Left renal pelvis (tissue), 4 donors: Measurements from ENCODE around the gene PDCD1. TPM values are rescaled to one million over a fixed set of nuclear protein-coding genes. Genes with fewer than 3 reads are reported as not detected.
"Not testable (repeated sequence)": the region's sequence is repeated elsewhere in the genome, so short reads cannot be mapped to it uniquely, and the experiment has no call there.

Experiments
- DNase-seq, 4 donors: peaks; one replicate each; pipeline ENCODE4 v3.0.0-alpha.2; 2013; ENCODE audit warnings: low read depth in 4 of 4, low spot score in 3 of 4
- polyA plus RNA-seq, 4 donors: library from polyadenylated mRNA; unstranded; fragments of 120-200 nt; gene quantifications; one replicate each; pipeline ENCODE4 v1.2.1, GENCODE V29; 2013; ENCODE audit not compliant: insufficient read length in 4 of 4

PDCD1 gene
- polyA plus RNA-seq, 4 donors: 0.08 TPM; not detected in 2

GRCh38 chr2:241817126-241817820 lies 41.4 kb downstream of the PDCD1 start:
- DNase-seq: no peak

DNA sequence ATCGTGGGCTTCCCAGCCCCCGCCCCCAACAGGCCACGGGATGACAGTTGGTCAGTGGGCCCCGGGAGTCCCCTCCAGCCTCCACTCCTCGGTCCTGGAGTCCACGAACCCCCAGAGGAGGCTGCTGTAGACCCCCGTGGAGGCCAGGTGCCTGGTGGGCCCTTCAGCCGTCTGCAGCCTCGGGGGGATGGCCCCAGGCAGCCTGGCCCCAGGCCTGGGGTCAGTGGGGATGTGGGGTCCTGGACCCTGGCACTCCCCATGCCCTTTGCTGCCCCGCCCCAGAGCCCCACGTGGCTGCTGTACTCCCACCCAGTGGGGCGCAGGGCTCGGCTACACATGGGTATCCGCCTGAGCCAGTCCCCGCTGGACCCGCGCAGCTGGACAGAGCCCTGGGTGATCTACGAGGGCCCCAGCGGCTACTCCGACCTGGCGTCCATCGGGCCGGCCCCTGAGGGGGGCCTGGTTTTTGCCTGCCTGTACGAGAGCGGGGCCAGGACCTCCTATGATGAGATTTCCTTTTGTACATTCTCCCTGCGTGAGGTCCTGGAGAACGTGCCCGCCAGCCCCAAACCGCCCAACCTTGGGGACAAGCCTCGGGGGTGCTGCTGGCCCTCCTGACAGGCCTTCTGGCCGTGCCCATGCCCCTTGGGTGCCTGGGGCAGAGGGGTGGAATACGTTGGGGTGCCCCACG lies 42.1 kb downstream of the PDCD1 start:
- DNase-seq: no peak

DNA sequence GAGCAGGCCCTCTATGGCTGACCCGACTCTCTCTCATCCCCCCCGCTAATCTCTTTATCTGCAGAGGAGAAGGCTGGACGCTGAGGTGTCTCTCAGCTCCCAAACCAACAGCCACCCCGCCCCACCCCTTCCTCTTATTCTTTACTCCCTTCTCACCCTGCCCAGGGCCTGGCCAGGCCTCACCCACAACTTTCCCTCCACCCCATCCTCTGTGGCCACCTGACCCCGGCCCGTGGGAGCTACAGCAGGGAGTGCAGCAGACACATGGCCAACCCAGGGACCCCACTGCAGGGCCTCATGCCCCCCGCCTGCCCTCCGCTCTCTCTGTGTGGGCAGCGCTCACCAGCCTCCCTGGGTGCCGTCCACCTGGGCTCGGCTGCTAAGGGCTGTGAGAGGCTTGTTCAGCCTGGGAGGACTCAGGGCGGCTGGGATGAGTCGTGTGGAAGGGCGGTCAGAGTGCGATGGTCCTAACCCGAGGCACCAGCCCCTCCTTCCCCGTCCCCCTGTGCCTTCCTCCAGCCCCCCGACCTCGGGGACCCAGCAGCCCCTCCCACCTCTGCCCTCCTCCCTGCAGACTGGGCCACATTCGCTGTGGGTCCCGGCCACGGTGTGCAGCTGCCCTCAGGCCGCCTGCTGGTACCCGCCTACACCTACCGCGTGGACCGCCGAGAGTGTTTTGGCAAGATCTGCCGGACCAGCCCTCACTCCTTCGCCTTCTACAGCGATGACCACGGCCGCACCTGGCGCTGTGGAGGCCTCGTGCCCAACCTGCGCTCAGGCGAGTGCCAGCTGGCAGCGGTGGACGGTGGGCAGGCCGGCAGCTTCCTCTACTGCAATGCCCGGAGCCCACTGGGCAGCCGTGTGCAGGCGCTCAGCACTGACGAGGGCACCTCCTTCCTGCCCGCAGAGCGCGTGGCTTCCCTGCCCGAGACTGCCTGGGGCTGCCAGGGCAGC lies 42.9 kb downstream of the PDCD1 start:
- no peak for DNase-seq

DNA sequence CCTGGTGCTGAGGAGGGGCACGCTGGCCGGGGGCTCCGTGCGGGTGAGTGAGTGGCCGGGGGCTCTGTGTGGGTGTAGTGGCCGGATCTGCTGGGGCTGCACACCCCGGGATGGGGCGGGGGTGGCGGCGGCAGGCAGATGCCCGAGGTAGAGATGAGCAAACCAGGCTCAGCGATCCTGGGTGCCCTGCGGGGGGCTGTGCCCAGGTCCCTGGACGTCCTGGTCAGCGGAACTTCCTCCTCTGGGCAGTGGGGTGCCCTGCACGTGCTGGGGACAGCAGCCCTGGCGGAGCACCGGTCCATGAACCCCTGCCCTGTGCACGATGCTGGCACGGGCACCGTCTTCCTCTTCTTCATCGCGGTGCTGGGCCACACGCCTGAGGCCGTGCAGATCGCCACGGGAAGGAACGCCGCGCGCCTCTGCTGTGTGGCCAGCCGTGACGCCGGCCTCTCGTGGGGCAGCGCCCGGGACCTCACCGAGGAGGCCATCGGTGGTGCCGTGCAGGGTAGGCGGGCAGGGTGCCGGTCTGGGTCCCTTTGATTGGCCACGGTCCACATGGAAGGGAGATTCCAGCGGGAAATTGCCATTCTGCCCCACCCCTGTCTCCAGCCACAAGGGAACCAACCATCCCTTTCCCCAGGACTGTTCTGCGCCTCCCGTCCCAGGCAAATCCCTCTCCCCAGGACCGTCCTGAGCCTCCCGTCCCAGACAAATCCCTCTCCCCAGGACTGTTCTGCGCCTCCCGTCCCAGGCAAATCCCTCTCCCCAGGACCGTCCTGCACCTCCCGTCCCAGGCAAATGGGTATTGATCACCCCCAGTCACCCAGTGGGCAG lies 43.8 kb downstream of the PDCD1 start:
- no peak for DNase-seq

DNA sequence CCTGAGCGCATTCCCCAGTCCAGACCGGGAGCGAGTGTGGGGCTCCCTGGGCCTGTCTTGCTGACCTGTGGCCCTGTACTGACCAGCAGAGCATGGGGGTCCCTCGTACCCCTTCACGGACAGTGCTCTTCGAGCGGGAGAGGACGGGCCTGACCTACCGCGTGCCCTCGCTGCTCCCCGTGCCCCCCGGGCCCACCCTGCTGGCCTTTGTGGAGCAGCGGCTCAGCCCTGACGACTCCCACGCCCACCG lies 44.4 kb downstream of the PDCD1 start:
- no peak for DNase-seq

DNA sequence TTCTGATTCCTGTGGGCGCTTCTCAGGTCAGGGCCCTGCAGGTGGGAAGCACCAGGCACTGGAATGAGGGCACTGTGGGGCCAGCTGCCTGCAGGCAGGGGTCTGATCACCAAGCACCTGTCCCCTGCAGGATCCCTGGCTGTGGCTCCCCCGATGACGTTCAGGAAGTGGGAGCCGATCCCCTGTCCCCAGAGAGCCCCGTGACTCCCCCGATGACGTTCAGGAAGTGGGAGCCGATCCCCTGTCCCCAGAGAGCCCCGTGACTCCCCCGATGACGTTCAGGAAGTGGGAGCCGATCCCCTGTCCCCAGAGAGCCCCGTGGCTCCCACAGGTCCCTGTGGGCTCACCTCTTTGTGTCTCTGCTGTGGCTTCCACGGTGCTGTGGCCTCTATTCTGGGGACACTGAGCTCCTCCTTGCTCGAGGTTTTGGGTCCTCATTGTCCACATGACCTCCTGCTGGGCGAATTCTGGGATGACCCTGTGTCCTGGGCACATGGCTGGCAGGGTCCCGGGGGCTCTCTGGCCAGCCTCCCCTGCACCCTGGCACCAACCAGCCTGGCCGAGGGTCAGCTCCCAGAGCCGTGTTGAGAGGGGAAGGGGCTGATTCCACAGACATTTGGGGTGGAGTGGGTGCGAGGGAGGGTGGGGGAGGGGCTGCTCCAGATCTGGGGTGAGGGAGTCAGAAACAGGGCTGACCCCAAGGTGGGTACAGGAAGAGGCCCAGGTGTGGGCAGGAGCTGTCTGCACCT lies 44.9 kb downstream of the PDCD1 start:
- no peak for DNase-seq

GRCh38 chr2:241812730-241813643 lies 45.7 kb downstream of the PDCD1 start:
- DNase-seq: no peak

- no peak for DNase-seq
Observed at GRCh38 chr2:241811952-241812729, 46.6 kb downstream of the PDCD1 start.

- DNase-seq: no peak
Observed at GRCh38 chr2:241811201-241811951, 47.3 kb downstream of the PDCD1 start.

DNA sequence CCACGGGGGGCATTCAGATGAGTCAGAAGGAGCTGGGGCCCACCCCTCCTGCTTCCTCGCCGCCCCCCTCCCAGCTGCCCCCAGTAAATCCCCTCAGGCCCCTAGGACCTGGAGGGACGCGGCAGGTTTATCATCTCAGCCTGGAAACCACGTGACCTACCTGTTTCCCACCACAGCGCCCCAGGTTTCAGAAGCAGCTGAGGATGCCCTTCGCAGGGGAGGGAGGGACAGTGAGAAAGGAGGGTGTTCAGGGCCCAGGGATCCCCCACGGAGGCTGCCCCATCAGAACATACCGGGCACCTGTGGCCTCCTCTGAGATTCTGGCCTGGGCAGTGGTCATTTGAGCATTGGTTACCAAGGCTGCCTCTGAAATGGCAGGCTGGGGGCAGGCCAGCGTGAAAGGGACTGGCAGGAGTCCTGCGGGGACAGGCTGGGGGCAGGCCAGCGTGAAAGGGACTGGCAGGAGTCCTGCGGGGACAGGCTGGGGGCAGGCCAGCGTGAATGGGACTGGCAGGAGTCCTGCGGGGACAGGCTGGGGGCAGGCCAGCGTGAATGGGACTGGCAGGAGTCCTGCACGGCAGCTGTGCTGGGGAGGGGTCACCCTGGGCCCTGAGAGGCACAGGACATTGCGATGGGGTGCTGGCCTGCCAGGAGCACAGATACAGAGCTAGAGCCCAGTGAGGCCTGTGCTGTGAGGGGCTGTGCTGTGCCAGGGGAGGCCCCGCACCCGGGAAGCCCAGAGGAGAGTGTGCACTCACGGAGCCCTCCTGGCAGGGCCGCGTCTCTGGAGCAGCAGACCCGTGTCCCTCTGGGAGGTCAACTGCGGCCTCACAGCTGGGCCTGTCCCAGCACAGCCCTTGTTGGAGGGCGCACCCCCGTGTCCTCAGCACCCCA lies 48.1 kb downstream of the PDCD1 start:
- no peak for DNase-seq

DNA sequence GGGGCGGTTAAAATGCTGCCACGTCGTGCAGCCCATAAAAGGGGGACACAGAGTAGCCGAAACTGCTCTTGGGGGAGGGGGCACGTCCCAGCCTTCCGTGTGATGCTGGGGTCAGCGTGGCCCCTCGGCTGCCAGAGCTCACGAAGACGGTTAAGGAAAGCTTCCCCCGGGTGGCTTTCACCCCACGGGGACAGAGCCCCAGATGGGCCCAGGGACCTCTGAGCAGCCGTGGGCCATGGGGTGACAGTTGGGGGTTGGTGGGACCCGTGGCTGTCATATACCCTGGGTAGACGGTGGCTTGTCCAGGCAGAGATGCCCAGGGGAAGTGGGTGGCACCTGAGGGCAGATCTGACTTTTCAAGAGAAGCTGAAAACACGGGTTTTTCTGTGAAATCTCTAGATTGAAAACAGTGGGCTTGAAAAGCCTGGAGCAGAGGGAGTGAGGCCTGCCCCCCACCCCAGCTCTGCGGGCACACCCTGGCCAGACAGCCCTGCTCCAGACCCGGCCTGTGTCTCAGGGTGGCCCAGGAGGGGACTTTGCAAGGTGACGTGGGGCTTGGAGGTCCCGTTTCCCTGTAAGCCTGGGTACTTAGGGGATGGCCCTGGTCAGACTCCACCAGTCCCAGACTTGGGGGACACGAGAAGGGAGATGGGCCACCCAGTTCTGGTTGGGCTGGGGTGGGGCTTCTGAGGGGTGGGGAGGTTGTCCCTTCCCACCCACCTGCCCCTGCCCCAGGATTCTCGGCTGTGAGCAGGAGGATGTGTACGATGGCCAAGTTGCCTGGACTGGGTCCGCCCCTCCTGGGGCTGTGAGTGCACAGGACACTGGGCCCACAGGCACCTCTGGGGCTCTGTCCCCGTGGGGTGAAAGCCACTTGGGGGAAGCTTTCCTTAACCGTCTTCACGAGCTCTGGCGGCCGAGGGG lies 49.0 kb downstream of the PDCD1 start:
- no peak for DNase-seq

DNA sequence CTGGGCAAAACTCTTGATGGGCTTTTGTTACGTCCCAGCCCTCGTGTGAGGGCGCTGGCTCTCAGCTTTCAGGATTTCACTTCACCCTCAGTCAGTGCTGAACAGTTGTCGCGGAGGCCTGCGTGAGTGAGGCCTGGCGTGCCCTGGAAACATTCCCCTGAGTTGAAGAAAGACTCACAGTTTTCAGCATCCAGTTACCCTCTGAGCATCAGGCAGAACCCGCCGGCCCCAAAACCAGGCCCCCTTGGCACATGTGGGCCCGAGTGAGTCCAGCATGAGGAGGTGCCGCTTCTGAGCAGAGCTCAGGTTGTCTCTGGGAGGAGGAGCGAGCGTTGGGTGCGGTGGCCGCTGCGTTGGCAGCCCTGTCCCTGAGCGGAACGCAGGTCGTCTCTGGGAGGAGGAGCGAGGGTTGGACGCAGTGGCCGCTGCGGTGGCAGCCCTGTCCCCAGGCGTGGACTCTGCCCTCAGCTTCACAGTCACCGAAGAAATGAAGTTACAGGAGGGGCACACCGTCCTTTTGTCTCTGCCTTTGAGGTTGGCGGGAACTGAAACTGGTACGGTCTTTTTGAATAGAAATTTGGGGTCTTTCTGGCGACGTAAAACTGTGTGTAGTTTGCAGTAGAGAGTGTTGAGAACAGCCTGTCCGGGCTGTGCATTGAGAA lies 49.8 kb downstream of the PDCD1 start, which contains the start of gene NEU4:
Gene NEU4, plus strand, starts transcription at position 473 of the 662 bp plus-strand sequence. CDS start 5,292 bp downstream, outside the sequence.
- no peak for DNase-seq

GRCh38 chr2:241808051-241808720 lies 50.5 kb downstream of the PDCD1 start:
- DNase-seq: no peak

- not testable (repeated sequence) for DNase-seq
Observed at GRCh38 chr2:241806217-241806616, 52.5 kb downstream of the PDCD1 start.
